GM12878 (cell line): ENCODE measurements around the gene TOM1L1. TPM values are rescaled to one million over a fixed set of nuclear protein-coding genes. Genes with fewer than 3 reads are reported as not detected.

Source experiments
- ATAC-seq: fragments of 200-7000 bp; cut with Tn5 transposase; 3 replicates; pipeline ENCODE4 v1.9.1; 2020; ENCODE audit warnings: mild to moderate bottlenecking, moderate library complexity
- BruUV-seq: library from RNA; stranded (reverse); fragments of 400-500 nt; replicated peaks from 2 replicates; lab custom pipeline; 2021; lab: Mats Ljungman, UMichigan
- CTCF ChIA-PET: fragments of 300-600 bp; sonication (Branson Sonifier 250); formaldehyde crosslinking; extraction: SDS; loops from one replicate; lab custom pipeline; 2021; ENCODE audit warnings: inconsistent platforms; lab: Yijun Ruan, JAX
- POLR2A ChIA-PET: fragments of 350-600 bp; formaldehyde crosslinking; extraction: SDS; loops from one replicate; lab custom pipeline; 2021; ENCODE audit warnings: inconsistent platforms; lab: Charles Lee
- RAD21 ChIA-PET: fragments of 300-600 bp; sonication (Branson Sonifier 250); formaldehyde crosslinking; loops from one replicate; lab custom pipeline; 2023; ENCODE audit warnings: antibody characterized with exemption; ENCODE audit not compliant: unreplicated experiment; lab: Charles Lee
- SMC1A ChIA-PET: fragments of 300-600 bp; sonication (Branson Sonifier 250); formaldehyde crosslinking; loops from one replicate; lab custom pipeline; 2023; ENCODE audit not compliant: unreplicated experiment, uncharacterized antibody; lab: Charles Lee
- DNase-seq: peaks from one replicate; pipeline ENCODE4 v3.0.0-alpha.2; 2011; ENCODE audit warnings: low read depth, low spot score
- FAIRE-seq: peaks from 3 replicates; lab custom pipeline; 2011; peaks lifted over from hg19 to GRCh38; lab: Jason Lieb, UNC
- H2AFZ ChIP-seq: 2 replicates; pipeline ENCODE4 v1.6.0; 2011; ENCODE audit warnings: low read depth, low read length, control low read depth; ENCODE audit not compliant: control insufficient read depth
- H3K27ac ChIP-seq: 2 replicates; pipeline ENCODE4 v1.5.1; 2011; ENCODE audit warnings: control low read depth; ENCODE audit not compliant: control insufficient read depth, insufficient read depth
- H3K27me3 ChIP-seq, 2 experiments: replicated peaks in 1 of 2; 2 replicates each; pipeline versions ENCODE4 v1.6.0 to v1.6.1; 2011; ENCODE audit warnings: low read length in 1 of 2; ENCODE audit not compliant: control insufficient read depth in 2 of 2, insufficient read depth in 2 of 2
- H3K36me3 ChIP-seq, 2 experiments: 2 replicates each; pipeline ENCODE4 v1.5.1; 2011; ENCODE audit warnings: low read length in 1 of 2; ENCODE audit not compliant: control insufficient read depth in 2 of 2, insufficient read depth in 2 of 2
- H3K4me1 ChIP-seq: 2 replicates; pipeline ENCODE4 v1.6.1; 2011; ENCODE audit warnings: mild to moderate bottlenecking, low read length, moderate library complexity, mixed read lengths; ENCODE audit not compliant: control insufficient read depth, insufficient read depth
- H3K4me2 ChIP-seq: 2 replicates; pipeline ENCODE4 v1.6.0; 2011; ENCODE audit warnings: control low read depth; ENCODE audit not compliant: control insufficient read depth, insufficient read depth
- H3K4me3 ChIP-seq: fragments of 200-600 bp; sonication (generic); 2 replicates; pipeline ENCODE4 v1.5.1; 2016
- H3K79me2 ChIP-seq: 2 replicates; pipeline ENCODE4 v1.6.0; 2011; ENCODE audit warnings: low read length; ENCODE audit not compliant: control insufficient read depth, insufficient read depth
- H3K9ac ChIP-seq: 2 replicates; pipeline ENCODE4 v1.8.0; 2011; ENCODE audit warnings: low read length, control low read depth, mixed read lengths; ENCODE audit not compliant: control insufficient read depth, insufficient read depth
- H3K9me3 ChIP-seq: replicated peaks from 3 replicates; pipeline ENCODE4 v1.5.1; 2011; ENCODE audit warnings: mild to moderate bottlenecking, low read length; ENCODE audit not compliant: control insufficient read depth, insufficient read depth
- H4K20me1 ChIP-seq: 2 replicates; pipeline ENCODE4 v1.6.0; 2011; ENCODE audit not compliant: control insufficient read depth, insufficient read depth
- BCL11A ChIP-seq: IDR thresholded peaks from 2 replicates; pipeline ENCODE4 v1.6.1; 2011; ENCODE audit warnings: low read depth, low read length
- CBX3 ChIP-seq: fragments of 200-600 bp; sonication (generic); IDR thresholded peaks from 2 replicates; pipeline ENCODE4 v1.6.1; 2016; ENCODE audit warnings: low read depth, borderline replicate concordance
- CREB1 ChIP-seq: IDR thresholded peaks from 2 replicates; pipeline ENCODE4 v1.6.1; 2012; ENCODE audit warnings: low read depth, mild to moderate bottlenecking, inconsistent platforms
- ETV6 ChIP-seq, 2 experiments: fragments of 450-650 bp in 1 of 2; IDR thresholded peaks in 1 of 2; conservative IDR thresholded peaks in 1 of 2; 2 replicates each; pipeline ENCODE4 v1.6.1; 2014; ENCODE audit warnings: antibody characterized with exemption in 1 of 2, borderline replicate concordance in 1 of 2, low read depth in 1 of 2, mild to moderate bottlenecking in 1 of 2, moderate library complexity in 1 of 2
- EZH2 ChIP-seq: IDR thresholded peaks from 2 replicates; pipeline ENCODE4 v1.6.1; 2012; ENCODE audit warnings: low read depth, mild to moderate bottlenecking, control low read depth, inconsistent platforms, low read length, borderline replicate concordance; ENCODE audit not compliant: control insufficient read depth
- FOXK2 ChIP-seq: fragments of 450-650 bp; IDR thresholded peaks from 2 replicates; pipeline ENCODE4 v1.6.1; 2017; ENCODE audit warnings: mild to moderate bottlenecking, moderate library complexity
- HDGF ChIP-seq: fragments of 450-650 bp; IDR thresholded peaks from 2 replicates; pipeline ENCODE4 v1.6.1; 2016; ENCODE audit warnings: antibody characterized with exemption
- IRF4 ChIP-seq: IDR thresholded peaks from 2 replicates; pipeline ENCODE4 v1.6.1; 2011; ENCODE audit warnings: low read depth, low read length
- KDM1A ChIP-seq: fragments of 200-600 bp; sonication (generic); IDR thresholded peaks from 2 replicates; pipeline ENCODE4 v1.6.1; 2016; ENCODE audit warnings: borderline replicate concordance
- LARP7 ChIP-seq: fragments of 450-650 bp; IDR thresholded peaks from 2 replicates; pipeline ENCODE4 v1.6.1; 2017; ENCODE audit warnings: mild to moderate bottlenecking
- MXI1 ChIP-seq: fragments of 150-350 bp; IDR thresholded peaks from 2 replicates; pipeline ENCODE4 v1.6.1; 2011; ENCODE audit warnings: low read depth, mild to moderate bottlenecking, inconsistent platforms, low read length, improper control_type of control experiment
- NR2F1 ChIP-seq: fragments of 450-650 bp; conservative IDR thresholded peaks from 2 replicates; pipeline ENCODE4 v1.6.1; 2017; ENCODE audit warnings: mild to moderate bottlenecking
- RB1 ChIP-seq: fragments of 450-650 bp; formaldehyde crosslinking; IDR thresholded peaks from 2 replicates; pipeline ENCODE4 v1.6.1; 2017; ENCODE audit warnings: mild to moderate bottlenecking, borderline replicate concordance
- SMAD5 ChIP-seq: IDR thresholded peaks from 2 replicates; pipeline ENCODE4 v1.6.1; 2016; ENCODE audit warnings: antibody characterized with exemption, low read depth
- WGBS: methylation state at CpG from one replicate; pipeline ENCODE4 v1.1.6; 2016; ENCODE audit warnings: low lambda C conversion rate; ENCODE audit not compliant: insufficient replicate concordance, insufficient coverage; ENCODE audit errors: missing lambda C conversion rate; 5-methylcytosine and 5-hydroxymethylcytosine counted together
- in situ Hi-C: fragments of 300-500 bp; cut with MboI; formaldehyde crosslinking; loops from 9 replicates; pipeline ENCODE4 v1.14.3; 2018; ENCODE audit warnings: mixed read lengths
- intact Hi-C: fragments of 100-400 bp; cut with micrococcal nuclease; formaldehyde crosslinking; loops from one replicate; pipeline ENCODE4 v1.14.2; 2022; ENCODE audit not compliant: unreplicated experiment
- polyA plus RNA-seq, 11 experiments: library from polyadenylated mRNA; depleted of rRNA in 4 of 11; unstranded in 6 of 11; stranded (reverse) in 5 of 11; fragments of >200 nt; fragmentation: Nextera tagmentation in 4 of 11; fragmentation: Illumina TruSeq in 1 of 11; extraction: Ambion mirVana in 4 of 11; extraction: Trizol in 1 of 11; gene quantifications; 1 replicate in 1 of 11; 2 replicates in 10 of 11; pipeline versions ENCODE4 v1.2.1 to v1.2.3, GENCODE V29; 2011 to 2016; ENCODE audit warnings: inconsistent platforms in 2 of 11, missing spikeins in 2 of 11, low read depth in 1 of 11
- total RNA-seq, 4 experiments: library from RNA; depleted of rRNA in 3 of 4; stranded (reverse); fragments of >200 nt in 3 of 4; fragmentation: Illumina TruSeq in 1 of 4; extraction: Trizol in 1 of 4; gene quantifications; 2 replicates each; pipeline versions ENCODE4 v1.2.1 to v1.2.3, GENCODE V29; 2013 to 2021
- TF ChIP-seq, protein P1 (sequence below): fragments of 450-650 bp; IDR thresholded peaks from 2 replicates; pipeline ENCODE4 v1.6.1; 2018; ENCODE audit warnings: mild to moderate bottlenecking, low read depth, moderate library complexity; ENCODE audit not compliant: partially characterized antibody
- TF ChIP-seq, protein P2 (sequence below): IDR thresholded peaks from 2 replicates; pipeline ENCODE4 v1.6.1; 2012; ENCODE audit warnings: low read depth, low read length, improper control_type of control experiment
- TF ChIP-seq, protein P3 (sequence below): IDR thresholded peaks from 2 replicates; pipeline ENCODE4 v1.6.1; 2012; ENCODE audit warnings: low read depth, low read length, improper control_type of control experiment
- TF ChIP-seq, protein P4 (sequence below): IDR thresholded peaks from 2 replicates; pipeline ENCODE4 v1.6.1; 2012; ENCODE audit warnings: low read length, inconsistent platforms

Gene TOM1L1
- total and polyA plus RNA-seq, 10 of the 15 experiments (the other 5 are each of a cell fraction or from before 2014, with no cell fraction given), result 1.9 to 8.8 (median 2.5) TPM

DNA sequence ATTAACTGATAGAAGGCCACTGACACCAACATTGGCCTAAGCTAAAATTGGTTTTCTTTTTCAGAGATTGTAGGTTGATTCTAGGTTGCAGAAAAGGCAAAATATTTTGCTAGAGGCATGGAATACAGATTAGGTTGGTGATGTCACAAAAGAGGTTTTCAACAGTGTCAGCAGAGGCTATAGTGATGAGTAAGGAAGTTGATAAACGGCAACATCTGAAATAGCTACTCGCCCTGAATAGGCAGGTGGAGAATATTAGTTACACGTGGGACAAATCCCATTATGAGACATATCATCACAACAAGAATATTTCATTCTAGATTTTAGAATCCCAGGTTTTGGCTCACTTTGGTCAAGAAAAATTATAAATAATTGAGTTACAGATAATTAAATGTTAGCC lies 1.5 kb upstream of the TOM1L1 start:
- Histone ChIP-seq H3K4me2 (no peak overlapping the region), H3K4me1 (peaks cover 6% of the 10 kb centered on the region; the same call in 1 of the 2 replicates), H3K36me3 (no peaks in the 10 kb centered on the region), H3K9me3 (no peaks in the 10 kb centered on the region), H2AFZ (no peak overlapping the region), H3K27ac (no peak overlapping the region), H3K9ac (no peak overlapping the region), H3K27me3 (no peaks in the 10 kb centered on the region; a peak in 1 of 4 replicates), H3K4me3 (no peak overlapping the region), H4K20me1 (no peaks in the 10 kb centered on the region), H3K79me2 (no peaks in the 10 kb centered on the region)
- ChIA-PET POLR2A (no interaction called here), CTCF (interaction anchor here (0.9 kb wide), 1 partner anchor 12 kb away, joined by 3 read pairs; no protein-coding TSS in a partner anchor), SMC1A (no interaction called here), RAD21 (no interaction called here)
- BruUV-seq, result no TSS peak
- TF ChIP-seq NR2F1 (no peak), BCL11A (no peak), IRF4 (no peak), SMAD5 (no peak), LARP7 (no peak), MXI1 (no peak), CREB1 (no peak), RB1 (no peak), KDM1A (no peak), HDGF (no peak), CBX3 (no peak), FOXK2 (no peak), ETV6 (conservative IDR thresholded peaks at IDR 0.05 in 1 of 2, IDR thresholded peaks at IDR 0.05 in 1 of 2; ENCODE audit: borderline replicate concordance in 1 of 2, low read depth in 1 of 2) (no peak), EZH2 (no peak)
- TF ChIP-seq, protein P1, sequence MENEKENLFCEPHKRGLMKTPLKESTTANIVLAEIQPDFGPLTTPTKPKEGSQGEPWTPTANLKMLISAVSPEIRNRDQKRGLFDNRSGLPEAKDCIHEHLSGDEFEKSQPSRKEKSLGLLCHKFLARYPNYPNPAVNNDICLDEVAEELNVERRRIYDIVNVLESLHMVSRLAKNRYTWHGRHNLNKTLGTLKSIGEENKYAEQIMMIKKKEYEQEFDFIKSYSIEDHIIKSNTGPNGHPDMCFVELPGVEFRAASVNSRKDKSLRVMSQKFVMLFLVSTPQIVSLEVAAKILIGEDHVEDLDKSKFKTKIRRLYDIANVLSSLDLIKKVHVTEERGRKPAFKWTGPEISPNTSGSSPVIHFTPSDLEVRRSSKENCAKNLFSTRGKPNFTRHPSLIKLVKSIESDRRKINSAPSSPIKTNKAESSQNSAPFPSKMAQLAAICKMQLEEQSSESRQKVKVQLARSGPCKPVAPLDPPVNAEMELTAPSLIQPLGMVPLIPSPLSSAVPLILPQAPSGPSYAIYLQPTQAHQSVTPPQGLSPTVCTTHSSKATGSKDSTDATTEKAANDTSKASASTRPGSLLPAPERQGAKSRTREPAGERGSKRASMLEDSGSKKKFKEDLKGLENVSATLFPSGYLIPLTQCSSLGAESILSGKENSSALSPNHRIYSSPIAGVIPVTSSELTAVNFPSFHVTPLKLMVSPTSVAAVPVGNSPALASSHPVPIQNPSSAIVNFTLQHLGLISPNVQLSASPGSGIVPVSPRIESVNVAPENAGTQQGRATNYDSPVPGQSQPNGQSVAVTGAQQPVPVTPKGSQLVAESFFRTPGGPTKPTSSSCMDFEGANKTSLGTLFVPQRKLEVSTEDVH, result no peak
- TF ChIP-seq, protein P2, sequence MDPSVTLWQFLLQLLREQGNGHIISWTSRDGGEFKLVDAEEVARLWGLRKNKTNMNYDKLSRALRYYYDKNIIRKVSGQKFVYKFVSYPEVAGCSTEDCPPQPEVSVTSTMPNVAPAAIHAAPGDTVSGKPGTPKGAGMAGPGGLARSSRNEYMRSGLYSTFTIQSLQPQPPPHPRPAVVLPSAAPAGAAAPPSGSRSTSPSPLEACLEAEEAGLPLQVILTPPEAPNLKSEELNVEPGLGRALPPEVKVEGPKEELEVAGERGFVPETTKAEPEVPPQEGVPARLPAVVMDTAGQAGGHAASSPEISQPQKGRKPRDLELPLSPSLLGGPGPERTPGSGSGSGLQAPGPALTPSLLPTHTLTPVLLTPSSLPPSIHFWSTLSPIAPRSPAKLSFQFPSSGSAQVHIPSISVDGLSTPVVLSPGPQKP, result no peak
- TF ChIP-seq, protein P3, sequence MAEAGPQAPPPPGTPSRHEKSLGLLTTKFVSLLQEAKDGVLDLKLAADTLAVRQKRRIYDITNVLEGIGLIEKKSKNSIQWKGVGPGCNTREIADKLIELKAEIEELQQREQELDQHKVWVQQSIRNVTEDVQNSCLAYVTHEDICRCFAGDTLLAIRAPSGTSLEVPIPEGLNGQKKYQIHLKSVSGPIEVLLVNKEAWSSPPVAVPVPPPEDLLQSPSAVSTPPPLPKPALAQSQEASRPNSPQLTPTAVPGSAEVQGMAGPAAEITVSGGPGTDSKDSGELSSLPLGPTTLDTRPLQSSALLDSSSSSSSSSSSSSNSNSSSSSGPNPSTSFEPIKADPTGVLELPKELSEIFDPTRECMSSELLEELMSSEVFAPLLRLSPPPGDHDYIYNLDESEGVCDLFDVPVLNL, result no peak
- TF ChIP-seq, protein P4, sequence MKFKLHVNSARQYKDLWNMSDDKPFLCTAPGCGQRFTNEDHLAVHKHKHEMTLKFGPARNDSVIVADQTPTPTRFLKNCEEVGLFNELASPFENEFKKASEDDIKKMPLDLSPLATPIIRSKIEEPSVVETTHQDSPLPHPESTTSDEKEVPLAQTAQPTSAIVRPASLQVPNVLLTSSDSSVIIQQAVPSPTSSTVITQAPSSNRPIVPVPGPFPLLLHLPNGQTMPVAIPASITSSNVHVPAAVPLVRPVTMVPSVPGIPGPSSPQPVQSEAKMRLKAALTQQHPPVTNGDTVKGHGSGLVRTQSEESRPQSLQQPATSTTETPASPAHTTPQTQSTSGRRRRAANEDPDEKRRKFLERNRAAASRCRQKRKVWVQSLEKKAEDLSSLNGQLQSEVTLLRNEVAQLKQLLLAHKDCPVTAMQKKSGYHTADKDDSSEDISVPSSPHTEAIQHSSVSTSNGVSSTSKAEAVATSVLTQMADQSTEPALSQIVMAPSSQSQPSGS, result no peak
- ATAC-seq (no peak), FAIRE-seq (no peak), DNase-seq (no peak)
- 24% methylated on average over 3 of the region's 3 CpGs for WGBS
- in situ Hi-C loops (no loop called here), intact Hi-C loops (no loop called here)
